IPS-NIHi7 (cell line): ENCODE results near the gene RBX1.
"Not testable (repeated sequence)": the region's sequence is repeated elsewhere in the genome, so short reads cannot be mapped to it uniquely, and the experiment has no call there.

Source experiments
- DNase-seq: peaks from one replicate; pipeline ENCODE4 v3.0.0; 2012; ENCODE audit warnings: mixed read lengths; ENCODE audit errors: extremely low spot score

The RBX1 gene

DNA sequence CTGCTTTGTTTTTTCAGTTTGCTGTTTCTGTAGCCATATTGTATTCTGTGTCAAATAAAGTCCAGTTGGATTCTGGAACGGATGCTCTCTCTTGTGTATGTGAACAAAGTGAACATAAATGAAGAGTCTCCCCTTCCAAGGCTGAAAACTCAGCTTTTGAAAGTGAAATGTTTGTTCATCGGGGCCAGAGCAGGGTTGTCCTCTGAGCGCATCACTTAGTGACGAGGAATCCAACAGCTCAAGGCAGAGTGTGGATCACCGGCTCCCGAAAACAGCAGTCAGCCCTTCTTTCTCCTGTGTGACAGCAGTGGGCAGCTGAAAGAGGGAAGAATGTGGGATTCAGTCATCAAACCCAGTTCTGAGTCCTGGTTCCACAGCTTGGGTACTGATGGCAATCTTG, 21.4 kb downstream of the RBX1 start:
- DNase-seq, result no peak

DNA sequence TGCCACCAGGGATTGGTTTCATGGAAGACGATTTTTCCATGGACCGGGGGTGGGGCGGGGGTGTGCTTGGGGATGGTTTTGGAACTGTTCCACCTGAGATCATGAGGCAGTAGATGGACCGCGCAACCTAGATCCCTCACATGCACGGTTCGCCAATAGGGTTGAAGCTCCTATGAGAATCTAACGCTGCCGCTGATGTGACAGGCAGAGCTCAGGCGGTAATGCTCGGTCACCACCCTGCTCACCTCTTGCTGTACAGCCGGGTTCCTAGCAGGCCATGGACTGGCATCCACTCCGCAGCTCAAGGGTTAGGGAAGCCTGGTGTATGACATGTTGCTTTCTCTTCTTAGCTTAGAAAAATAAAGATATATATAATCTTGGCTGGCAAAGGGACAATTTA, 22.0 kb downstream of the RBX1 start:
- DNase-seq, result no peak

DNA sequence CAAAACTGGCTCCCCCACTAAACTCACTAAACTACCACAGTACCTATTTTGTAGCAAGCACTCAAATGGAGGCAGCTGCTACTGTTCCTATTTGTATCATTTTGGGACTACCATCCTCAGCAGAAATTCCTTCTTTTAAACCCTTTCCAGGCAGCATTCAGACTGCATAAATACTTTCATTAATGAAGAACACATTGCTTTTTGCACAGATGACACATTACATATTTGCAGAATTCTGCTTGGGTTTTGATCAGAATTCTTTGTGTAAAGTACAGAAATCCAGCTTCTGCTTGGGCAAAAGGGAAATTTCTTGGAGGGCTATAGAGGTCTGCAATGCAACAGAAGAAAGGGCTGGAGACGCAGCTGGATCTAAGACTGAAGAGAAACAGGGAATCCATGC, 24.2 kb downstream of the RBX1 start:
- no peak for DNase-seq

DNA sequence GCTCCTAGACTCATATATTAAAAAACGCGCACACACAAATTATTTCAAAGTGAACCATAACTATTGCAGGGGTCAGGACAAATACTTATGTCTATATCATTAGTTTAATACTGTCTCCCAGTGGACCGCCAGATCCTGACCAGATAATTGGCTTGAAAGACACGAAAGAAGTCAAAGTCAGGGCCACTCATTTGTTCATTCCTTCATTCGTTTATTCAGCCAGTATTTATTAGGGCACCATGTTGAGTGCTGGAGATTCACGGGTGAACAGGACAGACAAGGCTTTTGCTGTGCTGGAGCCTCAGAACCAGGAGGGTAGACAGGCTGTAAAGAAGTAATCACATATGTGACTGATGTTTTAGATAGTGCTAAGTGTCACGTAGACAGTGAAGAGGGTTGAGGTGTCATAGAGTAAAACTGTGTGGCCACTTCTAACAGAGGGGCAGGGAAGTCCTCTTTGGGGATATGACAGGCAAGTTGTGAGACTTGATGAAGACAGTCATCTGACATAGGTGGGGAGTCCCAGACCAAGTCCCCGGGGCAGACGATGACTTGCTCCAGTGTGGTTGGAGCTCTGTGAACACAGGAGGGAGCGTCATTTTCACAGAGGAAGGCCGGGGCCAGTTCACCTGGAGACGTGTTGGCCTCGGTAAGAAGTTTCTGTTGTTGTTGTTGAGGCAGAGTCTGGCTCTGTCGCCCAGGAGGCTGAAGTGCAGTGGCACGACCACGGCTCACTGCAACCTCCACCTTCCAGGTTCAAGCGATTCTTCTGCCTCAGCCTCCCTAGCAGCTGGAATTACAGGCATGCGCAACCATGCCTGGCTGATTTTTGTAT, 25.9 kb downstream of the RBX1 start:
- no peak for DNase-seq

DNA sequence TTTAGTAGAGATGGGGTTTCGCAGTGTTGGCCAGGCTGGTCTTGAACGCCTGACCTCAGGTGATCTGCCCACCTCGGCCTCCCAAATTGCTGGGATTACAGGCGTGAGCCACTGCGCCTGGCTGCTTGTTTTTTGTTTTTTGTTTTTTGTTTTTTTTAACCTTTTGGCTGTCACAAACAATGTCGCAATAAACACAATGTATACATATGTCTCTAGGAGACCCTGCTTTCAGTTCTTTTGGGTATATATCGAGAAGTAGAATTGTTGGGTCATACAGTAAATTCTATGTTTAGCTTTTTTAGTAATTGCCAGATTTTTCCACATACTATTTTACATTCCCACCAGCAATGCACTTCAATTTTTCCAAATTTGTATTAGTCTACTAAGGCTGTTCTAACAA, 28.0 kb downstream of the RBX1 start:
- DNase-seq, result no peak

DNA sequence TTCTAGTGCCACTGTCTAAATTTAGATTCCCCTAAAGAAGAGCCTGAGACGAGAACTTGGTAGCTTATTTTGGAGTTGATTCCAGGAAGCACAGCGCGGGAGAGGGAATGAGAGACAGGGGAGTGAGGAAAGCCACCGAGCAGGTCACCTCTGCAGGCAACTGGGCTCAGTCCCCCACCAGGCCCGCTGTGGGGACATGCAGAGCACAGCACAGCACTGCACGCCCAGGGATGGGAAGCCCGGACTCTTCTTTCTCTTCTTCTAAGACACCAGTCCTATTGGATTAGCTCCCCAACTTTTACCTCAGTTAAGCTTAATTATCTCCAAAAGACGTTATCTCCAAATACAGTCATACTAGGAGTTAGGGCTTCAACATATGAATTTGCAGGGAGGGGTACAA, 28.7 kb downstream of the RBX1 start:
- DNase-seq, result no peak

DNA sequence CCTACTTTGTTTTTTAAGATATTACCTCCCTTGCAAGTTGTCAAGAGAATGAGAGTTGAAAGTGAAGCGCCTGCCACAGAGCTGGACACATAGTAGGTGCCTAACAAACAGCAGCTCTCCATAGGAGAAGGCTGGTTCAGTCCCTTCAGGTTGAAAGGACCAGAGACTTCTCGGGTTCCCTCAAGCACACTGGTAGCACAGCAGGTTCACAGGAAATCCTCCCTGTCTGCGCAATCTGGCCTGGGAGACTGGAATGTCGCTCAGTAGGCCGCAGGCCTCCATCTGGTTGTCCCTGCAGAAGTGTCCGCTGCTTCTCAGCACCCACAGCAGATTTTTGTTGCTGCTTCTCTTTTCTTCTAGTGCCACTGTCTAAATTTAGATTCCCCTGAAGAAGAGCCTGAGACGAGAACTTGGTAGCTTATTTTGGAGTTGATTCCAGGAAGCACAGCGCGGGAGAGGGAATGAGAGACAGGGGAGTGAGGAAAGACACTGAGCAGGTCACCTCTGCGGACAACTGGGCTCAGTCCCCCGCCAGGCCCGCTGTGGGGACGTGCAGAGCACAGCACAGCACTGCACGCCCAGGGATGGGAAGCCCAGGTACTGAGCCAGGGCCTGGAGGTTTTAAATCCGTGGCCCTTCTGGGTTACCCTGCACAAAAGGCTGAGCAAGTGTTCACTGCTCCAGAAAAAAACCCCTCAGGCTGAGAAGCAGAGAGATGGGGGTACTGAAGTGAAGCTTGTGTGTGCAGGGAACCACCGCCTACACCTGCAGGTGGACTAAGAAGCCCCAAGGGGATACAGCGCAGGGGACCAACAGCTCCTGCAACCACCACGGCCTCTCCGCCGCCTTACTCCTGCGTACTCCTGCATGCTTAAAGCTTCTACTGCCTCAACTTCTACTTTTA, 31.6 kb downstream of the RBX1 start:
- DNase-seq, result no peak

DNA sequence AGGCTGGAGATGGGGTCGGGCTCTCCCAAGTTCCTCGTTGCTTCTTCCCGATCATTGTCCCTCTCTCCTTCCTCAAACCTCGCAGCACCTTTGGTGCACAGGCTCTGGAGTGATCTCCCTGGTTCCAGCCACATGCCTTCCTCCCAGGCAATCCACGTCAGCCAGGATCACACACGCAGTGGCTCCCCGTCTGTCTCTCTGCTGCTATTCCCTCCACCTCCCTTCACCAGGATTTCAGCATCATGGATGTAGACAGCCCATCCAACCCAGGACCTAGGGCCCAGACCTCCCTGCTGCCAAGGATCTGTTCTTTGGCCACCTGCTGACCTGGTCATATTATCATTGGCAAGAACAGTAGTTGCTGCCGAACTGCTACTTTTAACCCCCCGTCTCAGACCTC, 40.1 kb downstream of the RBX1 start:
- no peak for DNase-seq

DNA sequence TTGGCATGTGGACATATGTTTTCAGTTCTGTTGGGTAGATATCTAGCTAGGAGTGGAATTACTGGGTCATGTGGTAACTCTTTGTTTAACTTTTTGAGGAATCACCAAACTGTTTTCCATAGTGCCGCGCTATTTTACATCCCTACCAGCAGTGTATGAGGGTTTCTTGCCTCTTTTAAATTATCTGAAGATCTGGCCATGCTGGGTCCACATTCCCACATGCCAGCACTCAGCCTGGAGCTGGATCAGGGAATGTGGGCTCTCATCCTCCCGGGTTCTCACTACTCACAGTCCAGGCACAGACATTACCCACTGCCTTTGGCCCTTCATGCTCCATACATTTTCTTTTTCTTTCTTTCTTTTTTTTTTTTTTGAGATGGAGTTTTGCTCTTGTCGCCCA, 44.6 kb downstream of the RBX1 start:
- DNase-seq, result no peak

DNA sequence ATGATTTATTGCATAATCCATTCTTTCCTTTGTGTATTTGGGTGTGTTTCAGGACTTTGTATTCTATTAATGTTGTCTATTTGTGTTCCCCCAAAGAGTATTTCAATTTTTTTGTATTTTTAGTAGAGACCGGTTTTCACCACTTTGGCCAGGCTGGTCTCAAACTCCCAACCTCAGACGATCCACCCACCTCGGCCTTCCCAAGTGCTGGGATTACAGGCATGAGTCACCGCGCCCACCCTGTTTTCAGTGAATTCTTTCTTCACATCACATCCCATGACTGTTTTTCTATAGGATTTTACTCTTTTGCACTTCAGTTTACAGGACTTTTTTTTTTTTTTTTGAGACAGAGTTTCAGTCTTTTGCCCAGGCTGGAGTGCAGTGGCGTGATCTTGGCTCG, 46.3 kb downstream of the RBX1 start:
- no peak for DNase-seq

DNA sequence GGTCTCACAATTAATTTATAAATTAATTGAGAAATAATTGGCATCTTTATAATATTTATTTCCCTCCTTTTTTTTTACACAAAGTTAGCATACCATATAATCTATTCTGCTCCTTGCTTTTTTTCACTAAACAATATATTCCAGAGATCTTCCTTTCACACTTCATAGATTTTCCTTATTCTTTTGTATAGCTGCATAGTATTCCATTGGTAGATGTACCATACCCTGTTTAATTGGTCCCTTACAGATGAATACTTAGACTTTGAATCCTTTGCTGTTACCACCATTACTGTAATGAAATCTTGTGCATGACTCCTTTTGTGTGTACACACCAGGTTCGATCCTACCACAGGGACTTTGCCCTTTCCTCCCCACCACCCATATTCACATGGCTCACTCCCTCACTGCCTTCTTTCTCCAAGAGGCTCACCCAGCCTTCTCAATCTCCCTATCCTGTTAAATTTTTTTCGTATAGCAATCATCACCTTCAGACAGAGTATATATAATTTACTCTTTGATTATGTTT, 48.9 kb downstream of the RBX1 start:
- DNase-seq, result no peak

DNA sequence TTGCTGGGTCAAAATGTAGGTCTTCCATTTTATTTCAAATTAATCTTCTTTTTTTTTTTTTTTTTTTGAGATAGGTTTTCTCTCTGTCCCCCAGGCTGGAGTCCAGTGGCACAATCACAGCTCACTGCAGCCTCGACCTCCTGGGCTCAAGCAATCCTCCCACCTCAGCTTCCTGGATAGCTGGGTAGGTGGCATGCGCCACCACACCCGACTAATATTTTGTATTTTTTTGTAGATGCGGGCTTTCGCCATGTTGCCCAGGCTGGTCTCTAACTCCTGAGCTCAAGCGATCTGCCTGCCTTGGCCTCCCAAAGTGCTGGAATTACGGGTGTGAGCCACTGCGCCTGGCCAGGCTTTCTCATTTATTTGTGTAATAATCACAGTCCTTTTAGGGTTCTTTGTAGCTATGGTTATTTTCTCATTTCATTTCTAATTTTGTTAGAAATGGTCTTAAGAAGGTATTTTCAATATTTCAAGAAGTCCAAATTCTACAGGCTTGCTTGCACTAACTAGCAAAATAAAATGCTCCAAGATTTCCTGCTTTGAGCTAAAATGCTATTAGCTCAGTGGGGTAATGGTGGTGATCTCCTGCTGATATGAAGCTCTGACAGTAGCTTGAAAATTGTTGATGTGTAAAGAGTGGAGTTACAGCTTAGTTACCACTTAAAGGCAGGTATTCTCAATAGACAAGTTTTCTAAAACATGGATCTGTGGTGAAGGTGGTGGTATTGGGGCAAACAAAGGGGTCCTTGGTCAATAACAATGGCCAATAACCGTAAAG, 50.0 kb downstream of the RBX1 start:
- no peak for DNase-seq

DNA sequence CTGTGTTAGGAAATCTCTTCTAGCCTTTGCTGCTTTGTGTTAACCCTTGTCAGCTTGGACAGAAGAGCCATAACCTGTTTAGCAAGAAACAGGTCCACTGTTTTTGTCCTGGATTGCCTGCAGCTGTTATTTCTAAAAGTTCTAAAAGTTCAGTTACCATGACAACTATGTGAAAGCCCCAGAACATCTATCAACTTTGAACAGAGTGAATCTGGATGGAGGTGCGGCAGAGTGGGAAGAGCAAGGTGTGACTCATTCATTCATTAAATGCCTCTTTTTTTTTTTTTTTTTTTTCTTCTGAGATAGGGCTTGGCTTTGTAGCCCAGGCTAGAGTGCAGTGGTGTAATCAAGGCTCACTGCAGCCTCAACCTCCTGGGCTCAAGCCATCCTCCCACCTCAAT, 50.5 kb downstream of the RBX1 start:
- DNase-seq, result no peak

DNA sequence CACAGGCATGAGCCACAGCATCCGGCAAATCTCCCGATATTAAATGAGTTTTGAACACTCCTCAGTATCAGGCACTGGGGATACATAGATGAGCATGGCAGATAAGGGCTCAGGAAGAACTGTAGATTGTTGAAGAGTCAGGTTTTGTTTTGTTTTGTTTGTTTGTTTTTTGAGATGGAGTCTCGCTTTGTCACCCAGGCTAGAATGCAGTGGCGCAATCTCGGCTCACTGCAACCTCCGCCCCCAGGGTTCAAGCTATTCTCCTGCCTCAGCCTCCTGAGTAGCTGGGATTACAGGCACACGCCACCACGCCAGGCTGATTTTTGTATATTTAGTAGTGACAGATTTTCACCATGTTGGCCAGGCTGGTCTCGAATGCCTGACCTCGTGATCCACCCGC, 51.2 kb downstream of the RBX1 start:
- DNase-seq, result not testable (repeated sequence)

DNA sequence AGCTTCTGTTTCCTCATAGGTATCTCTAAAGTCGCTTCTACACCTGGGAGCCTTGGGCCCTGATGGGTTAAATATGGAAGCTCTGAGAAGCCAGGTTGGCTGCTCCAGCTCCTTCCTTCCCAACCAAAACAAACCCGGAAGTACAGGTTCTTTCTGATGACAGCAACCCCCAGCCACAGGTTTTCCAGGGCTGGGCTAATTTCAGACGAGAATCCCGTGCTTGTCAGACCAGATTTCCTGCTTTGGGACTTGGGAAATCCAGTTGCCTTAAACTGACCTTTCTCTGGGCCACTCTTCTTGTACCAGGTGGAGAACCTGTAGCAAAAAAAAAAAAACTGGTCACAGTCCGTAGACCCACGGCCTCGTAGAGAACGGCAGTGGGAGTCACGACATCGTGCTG, 51.9 kb downstream of the RBX1 start:
- peak; percentile 25 for DNase-seq

DNA sequence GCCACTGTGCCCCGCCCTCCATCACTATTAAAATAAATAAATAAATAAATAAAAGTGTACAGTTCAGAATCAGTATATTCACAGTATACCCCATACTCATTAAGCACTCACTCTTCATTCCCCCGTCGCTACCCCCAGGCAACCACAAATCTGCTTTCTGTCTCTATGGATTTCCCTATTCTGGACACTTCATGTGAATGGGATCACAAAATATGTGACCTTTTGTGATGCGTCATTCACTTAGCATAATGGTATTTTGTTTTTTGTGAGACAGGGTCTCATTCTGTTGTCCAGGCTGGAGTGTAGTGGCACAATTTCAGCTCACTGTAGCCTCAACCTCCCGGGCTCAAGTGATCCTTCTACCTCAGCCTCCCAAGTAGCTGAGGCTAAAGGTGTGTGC, 52.8 kb downstream of the RBX1 start:
- DNase-seq, result no peak

DNA sequence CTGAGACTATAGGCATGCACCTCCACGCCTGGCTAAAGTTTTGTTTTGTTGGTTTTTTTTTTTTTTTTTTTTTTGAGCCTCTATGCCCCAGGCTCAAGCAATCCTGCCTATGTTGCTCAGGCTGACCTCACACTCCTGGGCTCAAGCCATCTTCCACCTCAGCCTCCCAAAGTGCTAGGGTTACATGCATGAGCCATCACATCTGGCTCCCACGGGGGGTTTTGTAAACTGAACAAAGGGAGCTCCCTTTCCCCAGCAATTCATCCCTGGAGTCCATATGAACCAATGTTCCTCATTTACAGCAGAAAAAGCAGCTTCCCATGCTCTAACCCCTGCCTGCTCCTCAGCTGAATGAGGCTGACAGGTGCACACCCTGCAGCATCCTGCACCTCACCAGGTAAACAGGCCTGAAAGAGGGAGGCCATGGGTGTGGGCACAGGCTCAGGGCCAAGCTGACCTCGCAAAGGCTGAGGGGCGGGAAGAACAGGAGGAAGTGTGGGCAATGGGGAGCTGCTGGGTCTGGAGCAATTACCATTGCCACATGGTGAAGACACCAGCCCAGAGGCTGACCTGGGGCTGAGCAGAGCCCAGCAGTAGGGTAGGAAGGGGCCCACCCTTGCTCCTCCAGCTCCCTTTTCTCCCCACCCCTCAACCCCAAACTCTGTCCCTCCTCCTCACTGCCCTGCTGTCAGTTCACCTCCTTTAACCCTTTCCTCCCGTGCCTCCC, 58.2 kb downstream of the RBX1 start:
- peak; percentile 21 for DNase-seq

DNA sequence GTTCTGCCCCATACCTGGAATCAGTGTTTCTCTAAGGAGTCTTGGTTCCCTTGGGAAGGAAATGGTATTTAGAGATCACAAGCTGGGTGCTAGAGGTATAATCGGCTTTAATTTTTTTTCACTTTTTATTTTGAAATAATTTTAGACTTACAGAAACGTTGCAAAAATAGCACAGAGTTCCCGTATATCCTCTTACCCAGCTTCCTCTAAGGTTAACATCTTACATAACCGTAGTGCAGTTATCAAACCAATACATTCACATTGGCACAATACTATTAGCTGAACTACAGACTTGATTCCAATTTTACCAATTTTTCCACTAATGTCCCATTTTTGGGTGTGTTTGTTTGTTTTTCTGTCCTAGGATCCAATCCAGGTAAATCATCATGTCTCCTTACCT, 63.8 kb downstream of the RBX1 start:
- DNase-seq, result no peak

DNA sequence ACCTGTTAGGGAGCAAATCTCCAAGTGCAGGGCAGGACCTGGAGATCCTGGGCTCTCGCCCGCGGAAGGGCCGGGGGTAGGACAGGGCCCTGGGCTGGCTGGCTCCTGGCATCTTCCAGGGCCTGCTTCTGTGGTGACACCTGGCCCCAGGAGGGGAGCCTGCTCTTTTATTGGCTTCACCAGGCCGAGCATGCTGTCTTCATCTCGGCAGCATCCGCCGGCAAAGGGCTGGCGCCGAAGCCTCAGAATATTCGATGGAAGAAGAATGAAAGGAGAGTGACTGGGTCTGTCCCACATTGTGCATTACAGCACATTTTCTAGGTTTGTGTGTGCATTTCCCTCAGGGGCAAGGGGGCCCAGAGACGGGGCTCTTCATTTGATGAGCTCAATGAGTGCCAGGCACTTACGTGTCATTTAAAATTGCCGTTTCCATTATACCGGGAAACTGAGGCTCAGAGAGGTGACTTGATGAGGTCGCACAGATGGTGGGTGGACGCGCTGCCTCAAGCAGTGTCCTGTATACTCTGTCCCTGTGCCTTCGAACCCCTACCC, 70.0 kb downstream of the RBX1 start:
- DNase-seq, result peak; percentile 24

DNA sequence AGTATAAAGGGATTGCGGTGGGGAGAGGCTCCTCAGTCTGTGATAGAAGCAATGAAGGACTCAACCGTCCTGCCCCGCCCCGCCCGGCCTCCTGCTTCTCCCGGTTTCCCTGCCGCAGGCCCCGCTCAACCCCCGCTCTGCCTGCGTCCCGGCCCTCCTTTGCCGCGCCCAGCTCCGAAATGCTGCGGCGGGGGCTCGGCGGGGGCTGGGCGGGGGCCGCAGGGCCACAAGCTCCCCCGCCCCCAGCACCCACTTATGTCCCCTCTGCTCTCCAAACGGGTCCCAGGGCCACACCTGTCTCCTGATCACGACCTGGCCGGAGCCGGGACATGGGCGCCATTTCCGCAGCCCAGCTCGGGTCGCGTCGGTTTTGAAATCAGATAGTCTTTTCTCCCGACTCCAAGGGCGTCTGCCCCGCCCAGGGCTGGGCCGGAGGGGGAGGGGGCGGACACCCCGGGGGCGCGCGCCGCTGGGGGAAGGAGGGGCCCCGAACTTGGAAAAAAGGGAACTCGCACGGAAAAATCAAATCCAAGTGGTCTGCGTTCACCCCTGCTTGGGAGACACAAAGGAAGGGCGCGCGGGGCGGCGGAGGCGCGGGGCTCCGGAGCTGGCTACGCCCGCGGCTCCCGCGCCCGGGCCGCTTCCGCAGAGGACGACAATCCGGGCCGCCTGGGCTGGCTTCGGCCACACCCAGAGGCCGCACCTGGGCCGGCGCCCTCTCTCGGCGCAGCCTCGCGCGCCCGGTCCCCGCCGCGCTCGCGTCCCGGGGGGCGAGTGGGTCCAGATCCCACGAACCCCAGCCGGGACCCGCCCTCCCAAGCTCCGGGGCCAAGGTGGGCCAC, 70.7 kb downstream of the RBX1 start:
- peak; percentile 70 for DNase-seq
